Colonic mucosa (tissue), 4 donors: ENCODE data around the gene STXBP6. TPM values are rescaled to one million over a fixed set of nuclear protein-coding genes. Genes with fewer than 3 reads are reported as not detected.

ENCODE experiments used
- DNase-seq: peaks from one replicate; pipeline ENCODE4 v3.0.0-alpha.2; 2020
- H3K27ac ChIP-seq: fragments of 200-600 bp; one replicate; pipeline ENCODE4 v1.8.0; 2021
- H3K27me3 ChIP-seq: fragments of 200-600 bp; one replicate; pipeline ENCODE4 v1.8.0; 2021
- H3K36me3 ChIP-seq: fragments of 200-600 bp; one replicate; pipeline ENCODE4 v1.8.0; 2021
- H3K4me1 ChIP-seq: fragments of 200-600 bp; one replicate; pipeline ENCODE4 v1.8.0; 2021; ENCODE audit warnings: mild to moderate bottlenecking
- H3K4me3 ChIP-seq: fragments of 200-600 bp; one replicate; pipeline ENCODE4 v1.8.0; 2021
- H3K9ac ChIP-seq, 2 donors: one replicate each; pipeline ENCODE4 v1.7.0; 2013; ENCODE audit warnings: control low read depth in 2 of 2, low read depth in 2 of 2, low read length in 2 of 2
- H3K9me3 ChIP-seq: fragments of 200-600 bp; one replicate; pipeline ENCODE4 v1.8.0; 2021
- intact Hi-C: fragments of 100-400 bp; cut with DNase I; formaldehyde crosslinking; loops from one replicate; pipeline ENCODE4 v1.14.1; 2022
- total RNA-seq, 2 donors: library from RNA; stranded (reverse); fragmentation: NEBNext Ultra II Directional in 1 of 2; extraction: Animal tissue kit (Norgen Biotek cat#: 25700) in 1 of 2; gene quantifications; one replicate each; pipeline ENCODE4 v1.2.1, GENCODE V29; 2021
- TF ChIP-seq, protein P1 (sequence below): fragments of 200-600 bp; IDR thresholded peaks from one replicate; pipeline ENCODE4 v1.8.0; 2022; ENCODE audit warnings: antibody characterized with exemption, mild to moderate bottlenecking
- donor health status: healthy.
- donor health status: DM: no; HTN: no; CAD: no.
- donor health status: DM: no; HTN: no; CAD: no.

STXBP6 gene
- total RNA-seq, 2 donors from 2014 or later, result 23.7 to 26.1 TPM

GRCh38 chr14:24848102-24848790 lies 201.7 kb downstream of the STXBP6 start:
- Histone ChIP-seq H3K9ac (no peak overlapping the region), H3K27me3 (no peaks in the 10 kb centered on the region), H3K4me3 (no peak overlapping the region), H3K27ac (no peak overlapping the region), H3K4me1 (peaks cover 12% of the 10 kb centered on the region), H3K9me3 (no peaks in the 10 kb centered on the region), H3K36me3 (no peaks in the 10 kb centered on the region)
- TF ChIP-seq, protein P1, sequence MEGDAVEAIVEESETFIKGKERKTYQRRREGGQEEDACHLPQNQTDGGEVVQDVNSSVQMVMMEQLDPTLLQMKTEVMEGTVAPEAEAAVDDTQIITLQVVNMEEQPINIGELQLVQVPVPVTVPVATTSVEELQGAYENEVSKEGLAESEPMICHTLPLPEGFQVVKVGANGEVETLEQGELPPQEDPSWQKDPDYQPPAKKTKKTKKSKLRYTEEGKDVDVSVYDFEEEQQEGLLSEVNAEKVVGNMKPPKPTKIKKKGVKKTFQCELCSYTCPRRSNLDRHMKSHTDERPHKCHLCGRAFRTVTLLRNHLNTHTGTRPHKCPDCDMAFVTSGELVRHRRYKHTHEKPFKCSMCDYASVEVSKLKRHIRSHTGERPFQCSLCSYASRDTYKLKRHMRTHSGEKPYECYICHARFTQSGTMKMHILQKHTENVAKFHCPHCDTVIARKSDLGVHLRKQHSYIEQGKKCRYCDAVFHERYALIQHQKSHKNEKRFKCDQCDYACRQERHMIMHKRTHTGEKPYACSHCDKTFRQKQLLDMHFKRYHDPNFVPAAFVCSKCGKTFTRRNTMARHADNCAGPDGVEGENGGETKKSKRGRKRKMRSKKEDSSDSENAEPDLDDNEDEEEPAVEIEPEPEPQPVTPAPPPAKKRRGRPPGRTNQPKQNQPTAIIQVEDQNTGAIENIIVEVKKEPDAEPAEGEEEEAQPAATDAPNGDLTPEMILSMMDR, result no peak
- DNase-seq, result no peak
- intact Hi-C loops, result no loop called here

DNA sequence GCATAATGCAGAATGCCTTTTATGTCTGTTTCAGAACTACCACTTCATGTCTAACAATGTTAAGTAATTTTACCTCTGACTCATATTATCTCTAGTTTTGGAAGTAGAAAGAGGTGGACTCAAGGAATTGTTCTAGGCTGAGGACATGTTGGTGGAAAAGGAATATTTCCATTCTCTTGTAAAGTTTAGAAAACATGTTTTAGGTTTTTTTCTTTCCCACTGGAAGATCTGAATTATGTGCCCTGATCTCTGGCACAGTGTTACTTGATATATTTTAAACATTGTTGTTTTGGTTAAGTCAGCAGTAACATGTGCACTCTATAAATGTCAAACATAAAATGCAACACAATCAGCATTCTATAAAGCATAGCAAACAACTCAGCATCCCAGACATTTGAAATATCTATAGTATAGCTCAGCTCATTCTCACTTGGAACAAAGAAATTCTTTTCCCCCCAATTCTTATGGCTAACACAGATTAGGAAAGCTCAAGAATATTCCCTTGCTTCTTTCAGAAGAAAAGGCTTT lies 202.3 kb downstream of the STXBP6 start:
- no peaks in the 10 kb centered on the region for H3K9me3 ChIP-seq
- TF ChIP-seq, protein P1, result no peak
- H3K27me3 ChIP-seq, result no peaks in the 10 kb centered on the region
- H3K4me3 ChIP-seq, result no peak overlapping the region
- intact Hi-C loops, result no loop called here
- DNase-seq, result no peak
- H3K4me1 ChIP-seq, result peaks cover 12% of the 10 kb centered on the region
- no peak overlapping the region for H3K9ac ChIP-seq
- H3K27ac ChIP-seq, result no peak overlapping the region
- no peaks in the 10 kb centered on the region for H3K36me3 ChIP-seq

GRCh38 chr14:24846261-24846660 lies 203.7 kb downstream of the STXBP6 start:
- Histone ChIP-seq H3K36me3 (no peaks in the 10 kb centered on the region), H3K4me3 (no peak overlapping the region), H3K27me3 (no peaks in the 10 kb centered on the region), H3K9me3 (no peaks in the 10 kb centered on the region), H3K27ac (peak overlapping the region; percentile 6), H3K4me1 (no peaks in the 10 kb centered on the region), H3K9ac (no peak overlapping the region)
- intact Hi-C loops, result no loop called here
- TF ChIP-seq, protein P1, result no peak
- no peak for DNase-seq

DNA sequence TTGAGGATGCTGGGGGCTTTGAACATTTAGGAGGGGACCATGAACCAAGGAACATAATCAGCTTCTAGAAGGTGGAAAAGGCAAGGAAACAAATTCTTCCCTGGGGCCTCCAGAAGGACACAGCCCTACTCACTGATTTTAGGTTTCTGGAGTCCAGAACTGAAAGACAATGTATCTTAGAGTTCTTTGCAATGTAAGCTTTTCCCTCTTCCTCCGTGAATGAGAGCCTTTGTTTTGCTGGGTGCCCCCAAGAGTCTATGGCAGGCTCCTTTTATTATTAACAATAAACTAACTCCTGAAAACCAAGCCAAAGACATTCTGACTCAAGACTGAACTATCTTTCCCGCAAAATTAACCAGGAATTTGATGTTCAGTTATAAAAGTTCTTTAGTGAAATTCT lies 204.1 kb downstream of the STXBP6 start:
- TF ChIP-seq, protein P1, result no peak
- no peak for DNase-seq
- H3K4me1 ChIP-seq, result no peaks in the 10 kb centered on the region
- peak overlapping the region; percentile 6 for H3K27ac ChIP-seq
- H3K9ac ChIP-seq, result peak overlapping the region in 1 of 2 donors; percentile 19
- intact Hi-C loops, result no loop called here
- H3K36me3 ChIP-seq, result no peaks in the 10 kb centered on the region
- no peaks in the 10 kb centered on the region for H3K9me3 ChIP-seq
- no peaks in the 10 kb centered on the region for H3K27me3 ChIP-seq
- no peak overlapping the region for H3K4me3 ChIP-seq

DNA sequence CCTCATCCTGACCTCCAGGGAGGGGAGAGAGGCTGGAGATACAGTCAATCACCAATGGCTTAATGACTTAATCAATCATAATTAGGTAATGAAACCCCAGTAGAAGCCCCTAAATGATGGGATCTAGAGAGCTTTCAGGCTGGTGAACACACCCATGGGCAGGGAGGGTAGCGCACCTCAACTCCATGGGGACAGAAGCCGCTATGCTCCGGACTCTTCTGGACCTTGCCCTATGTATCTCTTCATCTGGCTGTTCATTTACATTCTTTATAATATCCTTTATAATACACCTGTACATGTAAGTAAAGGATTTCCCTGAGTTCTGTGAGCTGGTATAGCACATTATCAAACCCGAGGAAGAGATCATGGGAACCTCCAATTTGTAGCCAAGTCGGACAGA lies 205.9 kb downstream of the STXBP6 start:
- intact Hi-C loops, result no loop called here
- no peaks in the 10 kb centered on the region for H3K27me3 ChIP-seq

More for the DNA sequence above, 205.9 kb downstream of the STXBP6 start:
- Histone ChIP-seq H3K36me3 (no peaks in the 10 kb centered on the region), H3K9ac (no peak overlapping the region), H3K4me1 (peaks cover 5% of the 10 kb centered on the region), H3K9me3 (no peaks in the 10 kb centered on the region), H3K4me3 (no peak overlapping the region), H3K27ac (peak overlapping the region; percentile 54)
- peak; percentile 63 for DNase-seq
- TF ChIP-seq, protein P1, result no peak
